Rectal smooth muscle tissue (tissue), 1 donor: Measurements from ENCODE around the gene EDNRB.

Experiments
- H3K27ac ChIP-seq: one replicate; pipeline ENCODE4 v1.7.0; 2013; ENCODE audit warnings: low read depth, low read length, inconsistent platforms
- H3K27me3 ChIP-seq: one replicate; pipeline ENCODE4 v1.7.0; 2013; ENCODE audit warnings: low read length; ENCODE audit not compliant: control insufficient read depth, insufficient read depth
- H3K36me3 ChIP-seq: one replicate; pipeline ENCODE4 v1.7.0; 2013; ENCODE audit warnings: low read length; ENCODE audit not compliant: control insufficient read depth, insufficient read depth
- H3K4me1 ChIP-seq: one replicate; pipeline ENCODE4 v1.7.0; 2013; ENCODE audit warnings: low read length; ENCODE audit not compliant: control insufficient read depth, insufficient read depth
- H3K4me3 ChIP-seq: one replicate; pipeline ENCODE4 v1.7.0; 2013; ENCODE audit warnings: low read length
- H3K9ac ChIP-seq: one replicate; pipeline ENCODE4 v1.7.0; 2013; ENCODE audit warnings: low read length

EDNRB gene

GRCh38 chr13:77913003-77913402 is 5.6 kb downstream of the EDNRB start:
- Histone ChIP-seq H3K4me3 (no peak overlapping the region), H3K4me1 (no peaks in the 10 kb centered on the region), H3K36me3 (no peaks in the 10 kb centered on the region), H3K27me3 (no peaks in the 10 kb centered on the region), H3K27ac (no peak overlapping the region), H3K9ac (no peak overlapping the region)

- Histone ChIP-seq H3K9ac (no peak overlapping the region), H3K4me1 (no peaks in the 10 kb centered on the region), H3K27me3 (no peaks in the 10 kb centered on the region), H3K4me3 (no peak overlapping the region), H3K36me3 (no peaks in the 10 kb centered on the region), H3K27ac (no peak overlapping the region)
Observed at GRCh38 chr13:77911751-77912150, 6.9 kb downstream of the EDNRB start.

- no peak overlapping the region for H3K27ac ChIP-seq
- no peak overlapping the region for H3K4me3 ChIP-seq
- no peaks in the 10 kb centered on the region for H3K4me1 ChIP-seq
- no peaks in the 10 kb centered on the region for H3K27me3 ChIP-seq
- H3K36me3 ChIP-seq: no peaks in the 10 kb centered on the region
- H3K9ac ChIP-seq: no peak overlapping the region
Observed at GRCh38 chr13:77909827-77910226, 8.8 kb downstream of the EDNRB start.

GRCh38 chr13:77908531-77908930 is 10.1 kb downstream of the EDNRB start:
- H3K9ac ChIP-seq: no peak overlapping the region
- no peak overlapping the region for H3K4me3 ChIP-seq
- H3K27me3 ChIP-seq: no peaks in the 10 kb centered on the region
- H3K36me3 ChIP-seq: no peaks in the 10 kb centered on the region
- H3K27ac ChIP-seq: no peak overlapping the region
- H3K4me1 ChIP-seq: no peaks in the 10 kb centered on the region

- H3K27ac ChIP-seq: no peak overlapping the region
- H3K9ac ChIP-seq: no peak overlapping the region
- no peaks in the 10 kb centered on the region for H3K27me3 ChIP-seq
- no peaks in the 10 kb centered on the region for H3K36me3 ChIP-seq
- H3K4me3 ChIP-seq: no peak overlapping the region
- no peaks in the 10 kb centered on the region for H3K4me1 ChIP-seq
Observed at GRCh38 chr13:77907666-77908341, 10.8 kb downstream of the EDNRB start.

GRCh38 chr13:77904031-77904430 is 14.6 kb downstream of the EDNRB start:
- no peaks in the 10 kb centered on the region for H3K27me3 ChIP-seq
- H3K4me3 ChIP-seq: no peak overlapping the region
- no peaks in the 10 kb centered on the region for H3K4me1 ChIP-seq
- no peak overlapping the region for H3K27ac ChIP-seq
- H3K9ac ChIP-seq: no peak overlapping the region
- H3K36me3 ChIP-seq: no peaks in the 10 kb centered on the region

GRCh38 chr13:77903435-77903834 is 15.2 kb downstream of the EDNRB start:
- Histone ChIP-seq H3K27ac (no peak overlapping the region), H3K4me1 (no peaks in the 10 kb centered on the region), H3K27me3 (no peaks in the 10 kb centered on the region), H3K9ac (no peak overlapping the region), H3K4me3 (no peak overlapping the region), H3K36me3 (no peaks in the 10 kb centered on the region)

GRCh38 chr13:77902319-77902963 is 16.2 kb downstream of the EDNRB start:
- no peaks in the 10 kb centered on the region for H3K4me1 ChIP-seq
- no peaks in the 10 kb centered on the region for H3K27me3 ChIP-seq
- H3K4me3 ChIP-seq: no peak overlapping the region
- no peak overlapping the region for H3K27ac ChIP-seq
- H3K36me3 ChIP-seq: no peaks in the 10 kb centered on the region
- no peak overlapping the region for H3K9ac ChIP-seq

- Histone ChIP-seq H3K4me3 (no peak overlapping the region), H3K36me3 (no peaks in the 10 kb centered on the region), H3K27ac (no peak overlapping the region), H3K4me1 (no peaks in the 10 kb centered on the region), H3K9ac (no peak overlapping the region), H3K27me3 (no peaks in the 10 kb centered on the region)
Observed at GRCh38 chr13:77898097-77898496, 20.5 kb downstream of the EDNRB start.

GRCh38 chr13:77896977-77897376 is 21.7 kb downstream of the EDNRB start:
- Histone ChIP-seq H3K27ac (no peak overlapping the region), H3K27me3 (no peaks in the 10 kb centered on the region), H3K9ac (no peak overlapping the region), H3K36me3 (no peaks in the 10 kb centered on the region), H3K4me1 (no peaks in the 10 kb centered on the region), H3K4me3 (no peak overlapping the region)

GRCh38 chr13:77896536-77896935 is 22.1 kb downstream of the EDNRB start:
- Histone ChIP-seq H3K36me3 (no peaks in the 10 kb centered on the region), H3K4me1 (no peaks in the 10 kb centered on the region), H3K27me3 (no peaks in the 10 kb centered on the region), H3K27ac (no peak overlapping the region), H3K4me3 (no peak overlapping the region), H3K9ac (no peak overlapping the region)

GRCh38 chr13:77894743-77895142 is 23.9 kb downstream of the EDNRB start:
- H3K4me3 ChIP-seq: no peak overlapping the region
- no peak overlapping the region for H3K27ac ChIP-seq
- no peaks in the 10 kb centered on the region for H3K27me3 ChIP-seq

GRCh38 chr13:77893066-77893465 is 25.6 kb downstream of the EDNRB start:
- Histone ChIP-seq H3K4me3 (no peak overlapping the region), H3K4me1 (no peaks in the 10 kb centered on the region), H3K27me3 (no peaks in the 10 kb centered on the region), H3K9ac (no peak overlapping the region), H3K27ac (no peak overlapping the region), H3K36me3 (no peaks in the 10 kb centered on the region)

More at GRCh38 chr13:77894743-77895142, 23.9 kb downstream of the EDNRB start:
- Histone ChIP-seq H3K4me1 (no peaks in the 10 kb centered on the region), H3K9ac (no peak overlapping the region), H3K36me3 (no peaks in the 10 kb centered on the region)
